K562 (cell line): ENCODE measurements around the gene MPPED2. TPM values are rescaled to one million over a fixed set of nuclear protein-coding genes. Genes with fewer than 3 reads are reported as not detected.

Experiments used
- ARID1B ChIP-seq: fragments of 450-650 bp; IDR thresholded peaks from 2 replicates; pipeline ENCODE4 v1.6.1; 2016; ENCODE audit warnings: antibody characterized with exemption, mild to moderate bottlenecking, inconsistent platforms
- CSDE1 ChIP-seq, 2 experiments: fragments of 450-650 bp; IDR thresholded peaks; 2 replicates each; pipeline ENCODE4 v1.6.1; 2016; ENCODE audit warnings: mild to moderate bottlenecking in 1 of 2
- CXXC5 ChIP-seq: fragments of 250-450 bp; sonication (Bioruptor Pico); IDR thresholded peaks from 2 replicates; pipeline ENCODE4 v1.8.0; 2022; ENCODE audit warnings: inconsistent platforms, mild to moderate bottlenecking, moderate library complexity
- KLF16 ChIP-seq: IDR thresholded peaks from 2 replicates; pipeline ENCODE4 v1.6.1; 2016; ENCODE audit warnings: antibody characterized with exemption
- MCM2 ChIP-seq: fragments of 450-650 bp; IDR thresholded peaks from 2 replicates; pipeline ENCODE4 v1.6.1; 2017; ENCODE audit warnings: low read depth, mild to moderate bottlenecking
- MEIS2 ChIP-seq: fragments of 450-650 bp; IDR thresholded peaks from 2 replicates; pipeline ENCODE4 v1.6.1; 2014; ENCODE audit warnings: mild to moderate bottlenecking; ENCODE audit not compliant: partially characterized antibody
- POU5F1 ChIP-seq: fragments of 150-350 bp; IDR thresholded peaks from 2 replicates; pipeline ENCODE4 v1.6.1; 2014; ENCODE audit warnings: borderline replicate concordance, low read length, low read depth, mild to moderate bottlenecking; ENCODE audit not compliant: partially characterized antibody
- SMAD1 ChIP-seq: fragments of 150-350 bp; IDR thresholded peaks from 2 replicates; pipeline ENCODE4 v1.6.1; 2014; ENCODE audit warnings: low read length, low read depth; ENCODE audit not compliant: partially characterized antibody
- SUPT5H ChIP-seq: fragments of 450-650 bp; IDR thresholded peaks from 2 replicates; pipeline ENCODE4 v1.6.1; 2016
- ZBTB1 ChIP-seq: sonication (generic); formaldehyde crosslinking; IDR thresholded peaks from 2 replicates; pipeline ENCODE4 v1.8.1; 2023; ENCODE audit warnings: missing genetic modification reagents, low read depth, mild to moderate bottlenecking, borderline replicate concordance
- ZNF212 ChIP-seq: fragments of 450-650 bp; formaldehyde crosslinking; IDR thresholded peaks from 2 replicates; pipeline ENCODE4 v1.4.0; 2020; ENCODE audit warnings: mild to moderate bottlenecking
- ZNF583 ChIP-seq: fragments of 250-450 bp; sonication (Bioruptor Pico); IDR thresholded peaks from 2 replicates; pipeline ENCODE4 v1.4.0; 2020
- polyA plus RNA-seq, 8 experiments: library from polyadenylated mRNA; depleted of rRNA in 4 of 8; stranded (reverse) in 5 of 8; unstranded in 3 of 8; fragments of >200 nt; fragmentation: Nextera tagmentation in 2 of 8; fragmentation: Illumina TruSeq in 1 of 8; extraction: Ambion mirVana in 2 of 8; extraction: Trizol in 1 of 8; gene quantifications; 2 replicates each; pipeline versions ENCODE4 v1.2.1 to v1.2.3, GENCODE V29; 2011 to 2014; ENCODE audit warnings: inconsistent platforms in 1 of 8, missing spikeins in 1 of 8
- total RNA-seq, 7 experiments: library from RNA; depleted of rRNA in 6 of 7; stranded (reverse); fragments of >200 nt in 6 of 7; fragmentation: Illumina TruSeq in 2 of 7; extraction: Trizol in 2 of 7; gene quantifications; 2 replicates each; pipeline versions ENCODE4 v1.2.1 to v1.2.3, GENCODE V29; 2011 to 2021; ENCODE audit warnings: low replicate concordance in 1 of 7
- TF ChIP-seq, protein P1 (sequence below): fragments of 250-450 bp; sonication (Bioruptor Pico); IDR thresholded peaks from 2 replicates; pipeline ENCODE4 v1.4.0; 2020; ENCODE audit warnings: mild to moderate bottlenecking, moderate library complexity
- TF ChIP-seq, protein P2 (sequence below): sonication (generic); formaldehyde crosslinking; IDR thresholded peaks from 2 replicates; pipeline ENCODE4 v1.8.0; 2023; ENCODE audit warnings: missing genetic modification reagents, mild to moderate bottlenecking, borderline replicate concordance
- TF ChIP-seq, protein P3 (sequence below): fragments of 250-450 bp; sonication (Bioruptor Pico); IDR thresholded peaks from 2 replicates; pipeline ENCODE4 v1.8.0; 2022; ENCODE audit warnings: inconsistent platforms, mild to moderate bottlenecking, moderate library complexity, borderline replicate concordance
- TF ChIP-seq, protein P4 (sequence below): sonication (generic); formaldehyde crosslinking; IDR thresholded peaks from 2 replicates; pipeline ENCODE4 v1.8.0; 2022; ENCODE audit warnings: mild to moderate bottlenecking, missing genetic modification reagents

The MPPED2 gene
- total and polyA plus RNA-seq, 9 of the 15 experiments (the other 6 are each of a cell fraction or from before 2014, with no cell fraction given): not detected

DNA sequence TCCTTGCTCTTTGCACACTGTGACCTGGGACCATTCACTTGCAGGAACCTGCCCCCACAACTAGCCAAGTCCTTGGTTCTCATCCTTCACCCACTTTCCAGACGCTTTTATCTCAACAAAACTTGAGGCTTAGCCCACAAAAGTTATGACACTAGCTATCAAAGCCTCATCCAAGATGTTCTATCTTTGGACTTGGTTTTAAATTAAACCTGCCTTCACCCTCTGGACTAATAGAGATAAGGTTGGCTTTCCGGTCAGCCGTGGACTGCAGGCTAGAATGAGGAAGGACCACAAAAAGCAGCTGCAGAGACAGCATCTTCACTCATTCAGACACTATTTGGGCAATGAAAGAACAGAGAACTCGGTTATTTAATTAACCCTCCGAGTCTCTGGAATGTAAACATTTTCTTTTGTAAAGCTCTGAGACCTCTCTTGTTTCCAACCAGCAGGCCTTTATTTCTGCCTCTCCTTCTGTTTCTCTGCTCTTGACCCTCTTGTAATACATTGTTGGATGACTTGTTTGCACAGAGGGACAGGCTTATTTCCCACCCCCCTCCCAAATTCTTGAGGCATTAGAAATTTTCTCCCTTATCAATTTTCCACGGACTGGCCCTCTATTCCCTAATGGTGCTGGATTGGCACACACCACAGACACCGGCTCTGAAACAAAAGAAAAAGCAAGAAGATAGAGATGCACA is 221.9 kb downstream of the MPPED2 start (continued):
- TF ChIP-seq, protein P1, sequence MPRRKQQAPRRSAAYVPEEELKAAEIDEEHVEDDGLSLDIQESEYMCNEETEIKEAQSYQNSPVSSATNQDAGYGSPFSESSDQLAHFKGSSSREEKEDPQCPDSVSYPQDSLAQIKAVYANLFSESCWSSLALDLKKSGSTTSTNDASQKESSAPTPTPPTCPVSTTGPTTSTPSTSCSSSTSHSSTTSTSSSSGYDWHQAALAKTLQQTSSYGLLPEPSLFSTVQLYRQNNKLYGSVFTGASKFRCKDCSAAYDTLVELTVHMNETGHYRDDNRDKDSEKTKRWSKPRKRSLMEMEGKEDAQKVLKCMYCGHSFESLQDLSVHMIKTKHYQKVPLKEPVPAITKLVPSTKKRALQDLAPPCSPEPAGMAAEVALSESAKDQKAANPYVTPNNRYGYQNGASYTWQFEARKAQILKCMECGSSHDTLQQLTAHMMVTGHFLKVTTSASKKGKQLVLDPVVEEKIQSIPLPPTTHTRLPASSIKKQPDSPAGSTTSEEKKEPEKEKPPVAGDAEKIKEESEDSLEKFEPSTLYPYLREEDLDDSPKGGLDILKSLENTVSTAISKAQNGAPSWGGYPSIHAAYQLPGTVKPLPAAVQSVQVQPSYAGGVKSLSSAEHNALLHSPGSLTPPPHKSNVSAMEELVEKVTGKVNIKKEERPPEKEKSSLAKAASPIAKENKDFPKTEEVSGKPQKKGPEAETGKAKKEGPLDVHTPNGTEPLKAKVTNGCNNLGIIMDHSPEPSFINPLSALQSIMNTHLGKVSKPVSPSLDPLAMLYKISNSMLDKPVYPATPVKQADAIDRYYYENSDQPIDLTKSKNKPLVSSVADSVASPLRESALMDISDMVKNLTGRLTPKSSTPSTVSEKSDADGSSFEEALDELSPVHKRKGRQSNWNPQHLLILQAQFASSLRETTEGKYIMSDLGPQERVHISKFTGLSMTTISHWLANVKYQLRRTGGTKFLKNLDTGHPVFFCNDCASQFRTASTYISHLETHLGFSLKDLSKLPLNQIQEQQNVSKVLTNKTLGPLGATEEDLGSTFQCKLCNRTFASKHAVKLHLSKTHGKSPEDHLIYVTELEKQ (CRISPR knock-in tag): no peak
- TF ChIP-seq SUPT5H (no peak), ZBTB1 (no peak), MCM2 (no peak), MEIS2 (peak; percentile 65), CXXC5 (CRISPR knock-in tag) (no peak), POU5F1 (no peak), ARID1B (peak; percentile 80), CSDE1 (IDR thresholded peaks at IDR 0.05) (no peak), ZNF212 (CRISPR knock-in tag) (no peak), SMAD1 (no peak), ZNF583 (CRISPR knock-in tag) (no peak), KLF16 (peak; percentile 85)
- TF ChIP-seq, protein P2, sequence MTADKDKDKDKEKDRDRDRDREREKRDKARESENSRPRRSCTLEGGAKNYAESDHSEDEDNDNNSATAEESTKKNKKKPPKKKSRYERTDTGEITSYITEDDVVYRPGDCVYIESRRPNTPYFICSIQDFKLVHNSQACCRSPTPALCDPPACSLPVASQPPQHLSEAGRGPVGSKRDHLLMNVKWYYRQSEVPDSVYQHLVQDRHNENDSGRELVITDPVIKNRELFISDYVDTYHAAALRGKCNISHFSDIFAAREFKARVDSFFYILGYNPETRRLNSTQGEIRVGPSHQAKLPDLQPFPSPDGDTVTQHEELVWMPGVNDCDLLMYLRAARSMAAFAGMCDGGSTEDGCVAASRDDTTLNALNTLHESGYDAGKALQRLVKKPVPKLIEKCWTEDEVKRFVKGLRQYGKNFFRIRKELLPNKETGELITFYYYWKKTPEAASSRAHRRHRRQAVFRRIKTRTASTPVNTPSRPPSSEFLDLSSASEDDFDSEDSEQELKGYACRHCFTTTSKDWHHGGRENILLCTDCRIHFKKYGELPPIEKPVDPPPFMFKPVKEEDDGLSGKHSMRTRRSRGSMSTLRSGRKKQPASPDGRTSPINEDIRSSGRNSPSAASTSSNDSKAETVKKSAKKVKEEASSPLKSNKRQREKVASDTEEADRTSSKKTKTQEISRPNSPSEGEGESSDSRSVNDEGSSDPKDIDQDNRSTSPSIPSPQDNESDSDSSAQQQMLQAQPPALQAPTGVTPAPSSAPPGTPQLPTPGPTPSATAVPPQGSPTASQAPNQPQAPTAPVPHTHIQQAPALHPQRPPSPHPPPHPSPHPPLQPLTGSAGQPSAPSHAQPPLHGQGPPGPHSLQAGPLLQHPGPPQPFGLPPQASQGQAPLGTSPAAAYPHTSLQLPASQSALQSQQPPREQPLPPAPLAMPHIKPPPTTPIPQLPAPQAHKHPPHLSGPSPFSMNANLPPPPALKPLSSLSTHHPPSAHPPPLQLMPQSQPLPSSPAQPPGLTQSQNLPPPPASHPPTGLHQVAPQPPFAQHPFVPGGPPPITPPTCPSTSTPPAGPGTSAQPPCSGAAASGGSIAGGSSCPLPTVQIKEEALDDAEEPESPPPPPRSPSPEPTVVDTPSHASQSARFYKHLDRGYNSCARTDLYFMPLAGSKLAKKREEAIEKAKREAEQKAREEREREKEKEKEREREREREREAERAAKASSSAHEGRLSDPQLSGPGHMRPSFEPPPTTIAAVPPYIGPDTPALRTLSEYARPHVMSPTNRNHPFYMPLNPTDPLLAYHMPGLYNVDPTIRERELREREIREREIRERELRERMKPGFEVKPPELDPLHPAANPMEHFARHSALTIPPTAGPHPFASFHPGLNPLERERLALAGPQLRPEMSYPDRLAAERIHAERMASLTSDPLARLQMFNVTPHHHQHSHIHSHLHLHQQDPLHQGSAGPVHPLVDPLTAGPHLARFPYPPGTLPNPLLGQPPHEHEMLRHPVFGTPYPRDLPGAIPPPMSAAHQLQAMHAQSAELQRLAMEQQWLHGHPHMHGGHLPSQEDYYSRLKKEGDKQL (CRISPR knock-in tag): no peak
- TF ChIP-seq, protein P3, sequence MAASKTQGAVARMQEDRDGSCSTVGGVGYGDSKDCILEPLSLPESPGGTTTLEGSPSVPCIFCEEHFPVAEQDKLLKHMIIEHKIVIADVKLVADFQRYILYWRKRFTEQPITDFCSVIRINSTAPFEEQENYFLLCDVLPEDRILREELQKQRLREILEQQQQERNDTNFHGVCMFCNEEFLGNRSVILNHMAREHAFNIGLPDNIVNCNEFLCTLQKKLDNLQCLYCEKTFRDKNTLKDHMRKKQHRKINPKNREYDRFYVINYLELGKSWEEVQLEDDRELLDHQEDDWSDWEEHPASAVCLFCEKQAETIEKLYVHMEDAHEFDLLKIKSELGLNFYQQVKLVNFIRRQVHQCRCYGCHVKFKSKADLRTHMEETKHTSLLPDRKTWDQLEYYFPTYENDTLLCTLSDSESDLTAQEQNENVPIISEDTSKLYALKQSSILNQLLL (CRISPR knock-in tag): no peak
- TF ChIP-seq, protein P4, sequence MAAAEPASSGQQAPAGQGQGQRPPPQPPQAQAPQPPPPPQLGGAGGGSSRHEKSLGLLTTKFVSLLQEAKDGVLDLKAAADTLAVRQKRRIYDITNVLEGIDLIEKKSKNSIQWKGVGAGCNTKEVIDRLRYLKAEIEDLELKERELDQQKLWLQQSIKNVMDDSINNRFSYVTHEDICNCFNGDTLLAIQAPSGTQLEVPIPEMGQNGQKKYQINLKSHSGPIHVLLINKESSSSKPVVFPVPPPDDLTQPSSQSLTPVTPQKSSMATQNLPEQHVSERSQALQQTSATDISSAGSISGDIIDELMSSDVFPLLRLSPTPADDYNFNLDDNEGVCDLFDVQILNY: no peak
